ENCODE measurements around the gene PRICKLE2.

Gene PRICKLE2

GRCh38 chr3:64187065-64187959 lies 38.0 kb downstream of the PRICKLE2 start:
- DNase-seq, result peak; percentile 13

DNA sequence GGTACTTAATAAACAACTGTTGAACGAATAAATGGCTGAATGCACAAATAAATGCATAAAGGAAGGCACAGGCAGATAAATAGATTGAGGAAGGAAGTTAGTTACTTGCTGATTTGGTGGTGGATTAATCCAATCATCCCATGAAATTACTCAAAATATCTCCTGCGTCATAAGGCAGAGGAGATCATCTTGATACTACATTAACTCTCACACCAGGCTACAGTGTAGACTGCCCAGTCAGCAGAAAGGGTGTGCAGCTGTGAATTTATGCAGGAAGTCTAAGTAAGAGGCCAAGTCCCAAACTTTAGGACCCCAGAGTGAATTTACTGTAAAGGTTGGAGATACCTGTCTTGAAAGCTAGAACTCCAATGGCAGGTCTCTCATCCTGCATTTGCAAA lies 38.6 kb downstream of the PRICKLE2 start:
- DNase-seq, result no peak

- no peak for DNase-seq
These were observed 39.8 kb downstream of the PRICKLE2 start for GRCh38 chr3:64185436-64185835.

DNA sequence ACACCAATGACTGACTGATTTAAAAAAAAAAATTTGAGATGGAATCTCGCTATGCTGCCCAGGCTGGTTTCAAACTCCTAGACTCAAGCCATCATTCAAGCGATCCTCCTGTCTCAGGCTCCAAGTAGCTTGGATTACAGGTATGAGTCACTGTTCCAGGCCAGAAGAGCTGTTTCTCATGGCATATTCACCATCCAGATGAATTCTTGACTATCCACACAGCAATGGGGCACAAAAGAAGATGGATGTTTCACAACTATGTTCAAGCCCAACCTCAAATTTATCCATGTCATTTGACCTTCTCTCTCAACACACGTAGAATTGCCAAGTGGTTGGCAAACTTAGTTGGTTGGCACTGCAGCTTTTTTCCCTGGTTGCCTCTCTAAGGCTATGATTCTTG lies 40.6 kb downstream of the PRICKLE2 start:
- DNase-seq, result no peak

DNA sequence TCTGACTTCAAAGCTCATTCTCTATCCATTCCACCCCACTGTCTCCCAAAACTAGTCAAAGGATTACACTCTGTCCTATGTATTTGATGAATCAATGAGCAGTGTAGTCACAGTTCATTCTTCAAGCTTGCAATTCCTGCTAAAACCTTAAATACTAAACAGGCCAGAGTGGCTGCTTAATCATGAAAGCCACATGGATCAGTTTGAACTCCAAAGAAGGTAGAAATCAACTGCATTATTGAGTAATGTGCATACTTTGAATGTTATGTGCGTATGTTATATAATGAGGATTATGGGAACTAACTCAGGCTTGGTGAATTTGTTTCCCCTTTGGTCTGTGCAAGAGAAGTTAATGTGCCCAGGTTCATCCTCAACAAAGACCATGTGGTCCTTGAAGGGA lies 45.4 kb downstream of the PRICKLE2 start:
- DNase-seq, result no peak

DNA sequence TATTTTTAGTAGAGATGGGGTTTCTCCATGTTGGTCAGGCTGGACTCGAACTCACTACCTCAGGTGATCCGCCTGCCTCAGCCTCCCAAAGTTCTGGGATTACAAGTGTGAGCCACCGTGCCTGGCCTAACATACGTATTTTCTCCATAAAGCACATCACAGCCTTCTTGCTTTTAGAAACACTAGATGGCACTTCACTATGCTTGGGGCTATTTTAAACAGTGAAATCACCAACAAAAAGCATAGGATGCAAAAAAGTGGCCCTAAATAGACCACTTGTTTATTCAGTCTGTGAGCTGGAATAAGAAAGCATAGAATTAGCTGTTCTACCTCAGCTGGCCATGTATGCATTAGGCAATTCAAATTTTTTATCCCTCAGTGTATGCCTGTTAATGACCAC lies 46.0 kb downstream of the PRICKLE2 start:
- DNase-seq, result no peak

GRCh38 chr3:64178419-64178818 lies 46.8 kb downstream of the PRICKLE2 start:
- no peak for DNase-seq

- DNase-seq, result no peak
These were observed 48.7 kb downstream of the PRICKLE2 start for GRCh38 chr3:64176461-64176996.

DNA sequence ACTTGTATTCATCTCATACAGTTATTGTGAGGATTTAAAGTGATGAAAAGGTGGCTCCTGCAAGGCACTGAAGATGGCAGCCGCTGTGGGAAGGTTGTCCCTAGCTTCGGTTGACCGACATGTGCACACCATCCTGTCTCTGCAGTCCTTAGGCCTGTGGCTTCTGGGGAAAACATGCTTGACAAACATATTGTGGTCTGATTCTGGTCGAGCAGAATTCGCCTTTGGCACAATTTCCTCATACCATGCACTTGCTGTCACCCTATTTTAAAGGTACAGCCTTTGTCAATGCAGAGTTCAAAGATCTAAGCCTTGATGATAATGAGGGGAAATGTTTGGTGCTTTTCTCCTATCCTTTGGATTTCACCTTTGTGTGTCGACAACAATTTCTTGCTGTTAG lies 50.9 kb downstream of the PRICKLE2 start:
- DNase-seq, result no peak

- DNase-seq, result no peak
These were observed 51.7 kb downstream of the PRICKLE2 start for GRCh38 chr3:64173563-64173962.

GRCh38 chr3:64170270-64170669 lies 55.0 kb downstream of the PRICKLE2 start:
- no peak for DNase-seq

DNA sequence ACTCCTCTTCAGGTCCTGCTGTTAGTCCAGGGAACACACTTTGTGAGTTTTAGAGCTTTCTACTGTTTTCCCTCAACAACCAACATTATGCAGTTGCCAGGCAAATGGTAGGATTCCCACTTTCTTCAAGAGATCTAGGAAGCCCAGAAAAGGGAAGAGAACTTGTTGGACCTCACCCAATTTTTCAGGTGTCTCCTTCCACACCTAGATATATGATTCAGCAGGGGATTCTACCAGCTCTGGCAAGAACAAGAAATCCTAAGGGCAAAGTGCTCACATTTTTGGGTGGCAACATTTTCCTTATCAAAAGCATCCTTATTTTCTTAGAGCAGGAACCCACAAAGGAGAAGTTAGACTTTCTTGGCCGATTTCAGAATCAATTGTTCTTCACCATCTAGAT lies 57.4 kb downstream of the PRICKLE2 start:
- no peak for DNase-seq

GRCh38 chr3:64167351-64167750 lies 57.9 kb downstream of the PRICKLE2 start:
- DNase-seq, result no peak

- DNase-seq, result no peak
These were observed 58.6 kb downstream of the PRICKLE2 start for GRCh38 chr3:64166584-64167162.

DNA sequence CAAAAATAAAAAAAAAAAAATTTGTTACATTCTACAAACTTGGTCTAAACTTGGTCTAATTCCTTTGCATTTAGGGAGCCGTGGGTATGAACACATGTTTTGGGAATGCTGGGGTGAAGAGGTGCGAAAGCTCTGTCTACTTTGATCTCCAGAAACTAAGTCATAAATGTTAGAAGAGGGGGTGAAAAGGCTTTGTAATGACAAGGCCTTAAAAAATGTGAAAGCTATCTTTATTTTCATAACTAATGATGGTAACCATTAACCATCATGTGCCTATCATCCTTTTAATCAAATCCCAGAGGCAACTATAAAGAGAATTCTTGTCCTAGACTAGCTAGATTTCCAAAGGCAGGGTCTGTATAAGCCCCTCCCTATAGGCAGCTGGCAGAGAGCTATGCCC lies 60.9 kb downstream of the PRICKLE2 start:
- no peak for DNase-seq

DNA sequence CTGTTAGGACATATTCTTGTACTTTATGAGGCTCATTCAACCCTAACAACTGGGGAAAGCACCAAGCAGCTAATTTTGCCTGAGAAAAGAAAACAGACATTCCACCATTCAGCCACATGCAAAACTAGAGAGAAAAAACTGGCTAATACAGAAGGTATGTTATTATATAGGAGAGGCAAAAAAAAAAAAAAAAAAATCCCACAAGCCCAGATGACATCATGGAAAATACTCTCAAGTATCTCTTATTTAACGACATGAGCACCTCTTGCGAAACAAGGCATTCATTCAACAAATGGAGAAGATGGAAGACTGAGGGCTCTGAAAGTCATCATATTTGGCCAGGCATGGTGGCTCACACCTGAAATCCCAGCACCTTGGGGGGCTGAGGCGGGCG lies 61.5 kb downstream of the PRICKLE2 start:
- peak; percentile 46 for DNase-seq

DNA sequence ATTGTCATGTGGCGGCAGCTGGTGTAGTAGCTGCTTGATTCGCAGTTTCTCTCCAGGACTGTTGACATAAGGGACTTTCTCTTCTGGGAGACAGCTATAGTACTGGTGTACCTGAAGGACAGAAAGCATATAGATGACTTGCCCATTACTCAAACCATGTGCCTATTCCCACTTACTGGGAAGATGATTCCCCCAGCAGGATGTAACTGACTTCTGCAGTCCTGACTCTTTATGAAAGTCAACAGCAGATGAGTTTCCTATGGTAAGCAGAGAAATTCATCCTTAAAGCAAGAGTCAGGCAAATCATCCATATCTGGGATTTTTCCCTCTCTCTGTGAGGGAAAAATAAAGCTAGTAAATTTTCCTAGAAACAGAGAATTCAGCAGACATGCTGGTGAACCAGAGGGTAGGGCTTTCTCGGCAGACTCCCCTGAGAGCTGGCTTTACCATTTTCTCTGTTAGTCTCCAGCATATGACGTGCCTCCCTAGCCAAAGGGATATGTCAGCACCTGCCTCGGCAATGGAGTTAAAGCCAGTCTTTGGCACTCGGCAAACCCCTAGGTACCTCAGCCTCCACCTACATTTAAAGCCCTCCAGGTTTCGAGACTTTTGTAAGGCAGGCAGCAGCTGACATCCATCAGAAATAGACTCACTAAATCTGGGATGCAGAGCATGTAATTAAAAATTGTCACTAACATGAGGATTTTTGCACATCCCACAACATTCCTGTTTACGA lies 62.1 kb downstream of the PRICKLE2 start:
- no peak for DNase-seq

- DNase-seq, result no peak
These were observed 63.7 kb downstream of the PRICKLE2 start for GRCh38 chr3:64161481-64161952.

- DNase-seq, result no peak
These were observed 65.1 kb downstream of the PRICKLE2 start for GRCh38 chr3:64160000-64160695.

GRCh38 chr3:64158334-64158733 lies 66.9 kb downstream of the PRICKLE2 start:
- no peak for DNase-seq

- no peak for DNase-seq
These were observed 67.9 kb downstream of the PRICKLE2 start for GRCh38 chr3:64157150-64158035.

DNA sequence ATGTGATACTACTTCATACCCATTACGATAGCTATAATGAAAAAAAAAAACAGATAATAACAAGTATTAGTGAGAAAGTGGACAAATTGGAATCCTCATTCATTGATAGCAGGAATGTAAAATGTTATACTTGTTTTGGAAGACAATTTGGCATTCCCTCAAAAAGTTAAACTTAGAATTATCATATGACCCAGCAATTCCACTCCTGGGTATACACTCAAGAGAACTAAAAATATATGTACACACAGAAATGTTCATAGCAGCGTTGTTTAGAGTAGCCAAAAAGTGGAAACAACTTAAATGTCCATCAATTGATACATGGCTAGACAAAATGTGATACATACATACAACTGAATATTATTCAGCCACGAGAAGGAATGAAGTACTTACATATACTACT lies 69.9 kb downstream of the PRICKLE2 start:
- DNase-seq, result no peak

Measured in MV-4-11 (cell line).